KOPT-K1 (cell line): ENCODE measurements around the gene SLC39A9.

Source experiments
- H3K27ac ChIP-seq: fragments of 200-600 bp; sonication (generic); 2 replicates; pipeline ENCODE4 v1.5.1; 2016; ENCODE audit warnings: antibody characterized with exemption, mild to moderate bottlenecking, low read depth, low read length; ENCODE audit not compliant: poor library complexity, severe bottlenecking
- H3K36me3 ChIP-seq: fragments of 200-600 bp; sonication (generic); 2 replicates; pipeline ENCODE4 v1.5.1; 2017; ENCODE audit warnings: antibody characterized with exemption, mild to moderate bottlenecking, low read length, moderate library complexity; ENCODE audit not compliant: insufficient read depth
- H3K9me3 ChIP-seq: fragments of 200-600 bp; sonication (generic); 2 replicates; pipeline ENCODE4 v1.5.1; 2017; ENCODE audit warnings: antibody characterized with exemption, low read length, mild to moderate bottlenecking; ENCODE audit not compliant: insufficient read depth, poor library complexity, severe bottlenecking

Gene SLC39A9, protein sequence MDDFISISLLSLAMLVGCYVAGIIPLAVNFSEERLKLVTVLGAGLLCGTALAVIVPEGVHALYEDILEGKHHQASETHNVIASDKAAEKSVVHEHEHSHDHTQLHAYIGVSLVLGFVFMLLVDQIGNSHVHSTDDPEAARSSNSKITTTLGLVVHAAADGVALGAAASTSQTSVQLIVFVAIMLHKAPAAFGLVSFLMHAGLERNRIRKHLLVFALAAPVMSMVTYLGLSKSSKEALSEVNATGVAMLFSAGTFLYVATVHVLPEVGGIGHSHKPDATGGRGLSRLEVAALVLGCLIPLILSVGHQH

DNA sequence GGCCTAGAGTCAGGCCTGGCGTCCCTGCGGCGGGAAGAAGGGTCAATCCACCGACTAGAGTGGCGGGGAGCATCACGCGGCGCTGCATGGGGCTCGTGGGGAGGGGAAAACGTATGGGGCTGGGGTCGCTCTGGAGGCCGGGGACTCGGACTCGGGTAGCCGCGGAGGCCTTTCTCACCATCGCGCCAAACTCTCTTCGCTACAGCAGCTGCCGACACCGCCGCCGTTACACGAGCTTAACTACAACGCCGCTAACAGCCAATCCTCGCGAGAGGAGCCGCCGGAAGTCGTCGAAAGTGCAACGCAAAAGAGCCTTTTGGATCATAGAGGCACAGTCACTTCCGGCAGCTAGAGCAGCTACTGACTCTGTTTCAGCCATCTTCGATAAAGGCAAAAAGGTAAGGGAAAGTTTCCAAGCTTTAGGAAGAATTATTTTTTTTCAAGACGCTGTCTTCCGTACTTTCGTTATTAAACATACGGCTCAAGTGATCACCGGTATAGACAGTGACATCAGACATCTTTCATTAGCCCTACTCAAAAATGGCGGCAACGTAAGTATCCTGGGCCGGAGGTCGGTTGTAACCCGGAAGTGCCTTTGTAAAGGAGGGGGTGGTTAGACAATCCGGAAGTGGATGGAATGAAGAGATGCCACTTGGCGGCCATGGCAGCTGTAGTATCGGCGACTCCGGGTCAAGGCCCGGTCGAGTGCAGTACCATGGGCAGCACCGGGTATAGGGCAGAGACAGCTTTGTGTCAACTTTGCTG is at the start of gene SLC39A9, which contains the start of gene ERH:
Gene SLC39A9 (plus strand): TSS at position 640 of the 765 bp plus-strand sequence. CDS start 678 bp downstream, outside the sequence.
Gene ERH (minus strand): TSS at position 247 of the 765 bp plus-strand sequence. CDS start 66 bp downstream, at position 181.
- Histone ChIP-seq H3K9me3 (no peaks in the 10 kb centered on the region), H3K27ac (peak within 1 kb of the TSS; percentile 93), H3K36me3 (peaks cover 40% of the 10 kb centered on the region)

- Histone ChIP-seq H3K36me3 (no peaks in the 10 kb centered on the region), H3K27ac (no peak overlapping the region), H3K9me3 (no peaks in the 10 kb centered on the region)
These were observed 49.3 kb upstream of the SLC39A9 start for GRCh38 chr14:69349091-69349777.

- H3K9me3 ChIP-seq: no peaks in the 10 kb centered on the region
- no peak overlapping the region for H3K27ac ChIP-seq
- no peaks in the 10 kb centered on the region for H3K36me3 ChIP-seq
These were observed 47.6 kb upstream of the SLC39A9 start for GRCh38 chr14:69350892-69351291.

DNA sequence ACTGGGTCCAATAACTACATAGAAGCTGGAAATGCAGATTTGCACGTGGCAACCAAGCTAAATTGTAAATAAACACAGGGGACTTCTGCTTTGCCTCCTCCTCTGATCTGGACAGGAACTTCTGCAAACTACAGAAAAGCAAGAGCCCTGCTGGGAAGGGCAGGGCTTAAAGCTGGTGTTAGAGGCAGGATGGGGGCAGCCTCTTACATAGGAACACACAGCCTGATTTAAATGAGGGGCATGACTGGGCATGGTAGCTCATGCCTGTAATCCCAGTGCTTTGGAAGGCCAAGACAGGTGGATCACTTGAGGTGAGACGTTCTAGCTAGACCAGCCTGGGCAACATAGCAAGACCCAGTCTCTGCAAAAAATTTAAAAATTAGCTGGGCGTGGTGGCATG is 47.1 kb upstream of the SLC39A9 start:
- Histone ChIP-seq H3K27ac (no peak overlapping the region), H3K9me3 (no peaks in the 10 kb centered on the region), H3K36me3 (no peaks in the 10 kb centered on the region)

GRCh38 chr14:69351911-69352310 is 46.6 kb upstream of the SLC39A9 start:
- H3K9me3 ChIP-seq: no peaks in the 10 kb centered on the region
- no peaks in the 10 kb centered on the region for H3K36me3 ChIP-seq
- H3K27ac ChIP-seq: no peak overlapping the region

GRCh38 chr14:69353168-69353567 is 45.3 kb upstream of the SLC39A9 start:
- Histone ChIP-seq H3K9me3 (no peaks in the 10 kb centered on the region), H3K36me3 (no peaks in the 10 kb centered on the region), H3K27ac (no peak overlapping the region)

DNA sequence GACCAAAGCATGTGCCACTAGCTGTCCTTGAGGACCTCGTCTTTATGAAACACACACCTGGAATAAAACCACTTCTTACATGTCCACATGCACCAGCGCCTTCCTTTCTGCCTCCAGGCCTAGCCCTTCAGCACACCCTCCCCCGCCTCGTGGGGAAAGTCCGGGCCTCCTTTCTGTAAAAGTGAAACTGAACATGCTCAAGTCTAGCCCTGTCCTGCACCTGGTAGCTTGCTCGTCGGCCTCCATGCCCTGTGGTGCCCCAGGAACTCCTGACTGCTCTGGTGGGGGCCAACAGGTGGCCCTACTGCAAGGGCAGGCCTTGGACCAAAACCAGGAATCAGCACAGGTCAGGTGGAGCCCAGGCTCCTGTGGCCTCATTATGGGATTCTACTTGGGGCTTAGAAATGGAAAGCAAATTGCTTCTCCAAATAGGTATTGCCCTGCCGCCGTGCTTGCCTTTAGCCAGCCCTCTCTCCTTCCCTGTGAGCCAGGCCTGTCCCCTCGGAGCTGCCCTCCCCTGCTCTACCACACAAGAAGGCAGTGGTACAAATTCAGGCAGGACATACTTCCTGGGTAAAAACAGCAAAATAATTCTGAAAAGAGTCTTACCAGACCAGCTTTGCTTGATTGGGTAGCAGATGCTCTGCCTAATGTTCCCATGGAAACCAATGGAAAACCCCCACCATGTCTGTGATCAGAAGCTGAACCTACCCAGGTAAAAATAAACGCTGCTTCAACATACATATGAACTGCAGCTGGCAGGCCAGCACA is 43.9 kb upstream of the SLC39A9 start:
- Histone ChIP-seq H3K36me3 (no peaks in the 10 kb centered on the region), H3K27ac (peak overlapping the region; percentile 59), H3K9me3 (no peaks in the 10 kb centered on the region)

- H3K27ac ChIP-seq: peak overlapping the region; percentile 59
- H3K36me3 ChIP-seq: no peaks in the 10 kb centered on the region
- no peaks in the 10 kb centered on the region for H3K9me3 ChIP-seq
These were observed 43.3 kb upstream of the SLC39A9 start for GRCh38 chr14:69355154-69355597.

DNA sequence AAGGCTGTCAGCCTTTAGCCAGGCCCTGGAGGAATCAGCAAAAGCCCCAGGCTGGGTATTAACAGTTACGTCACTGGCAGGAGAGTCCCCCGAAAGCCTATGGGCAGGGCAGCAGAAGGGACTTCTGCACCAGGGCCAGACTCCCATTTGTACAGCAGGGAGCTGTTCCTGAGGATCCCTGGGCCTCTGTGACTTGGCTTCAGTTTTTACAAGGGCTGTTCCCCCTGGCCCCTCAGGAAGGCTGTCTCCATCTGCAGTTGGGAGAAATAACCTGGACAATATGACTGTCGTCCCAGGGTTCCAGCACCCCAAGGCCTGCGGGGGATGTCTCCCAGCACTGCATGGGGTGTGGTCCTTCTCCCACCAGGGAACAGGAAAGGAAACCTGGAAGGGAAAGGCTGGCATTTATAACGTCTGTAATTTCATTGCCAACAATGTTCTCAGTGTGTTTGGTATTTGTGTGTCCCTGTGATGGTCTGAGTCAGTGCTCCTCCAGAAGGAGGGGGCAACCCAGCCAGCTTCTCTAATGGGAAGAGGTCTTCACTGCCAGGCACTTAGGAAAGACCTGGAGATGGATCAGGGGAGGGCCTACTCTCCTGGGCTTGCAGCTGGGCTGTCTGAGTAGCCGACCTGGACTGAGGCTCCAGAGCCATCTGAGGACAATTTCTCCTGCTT is 42.7 kb upstream of the SLC39A9 start:
- Histone ChIP-seq H3K27ac (no peak overlapping the region), H3K9me3 (no peaks in the 10 kb centered on the region), H3K36me3 (no peaks in the 10 kb centered on the region)

- no peaks in the 10 kb centered on the region for H3K9me3 ChIP-seq
- H3K36me3 ChIP-seq: no peaks in the 10 kb centered on the region
- no peak overlapping the region for H3K27ac ChIP-seq
These were observed 41.5 kb upstream of the SLC39A9 start for GRCh38 chr14:69356903-69357543.

- no peaks in the 10 kb centered on the region for H3K36me3 ChIP-seq
- no peaks in the 10 kb centered on the region for H3K9me3 ChIP-seq
- H3K27ac ChIP-seq: no peak overlapping the region
These were observed 40.8 kb upstream of the SLC39A9 start for GRCh38 chr14:69357544-69358200.

DNA sequence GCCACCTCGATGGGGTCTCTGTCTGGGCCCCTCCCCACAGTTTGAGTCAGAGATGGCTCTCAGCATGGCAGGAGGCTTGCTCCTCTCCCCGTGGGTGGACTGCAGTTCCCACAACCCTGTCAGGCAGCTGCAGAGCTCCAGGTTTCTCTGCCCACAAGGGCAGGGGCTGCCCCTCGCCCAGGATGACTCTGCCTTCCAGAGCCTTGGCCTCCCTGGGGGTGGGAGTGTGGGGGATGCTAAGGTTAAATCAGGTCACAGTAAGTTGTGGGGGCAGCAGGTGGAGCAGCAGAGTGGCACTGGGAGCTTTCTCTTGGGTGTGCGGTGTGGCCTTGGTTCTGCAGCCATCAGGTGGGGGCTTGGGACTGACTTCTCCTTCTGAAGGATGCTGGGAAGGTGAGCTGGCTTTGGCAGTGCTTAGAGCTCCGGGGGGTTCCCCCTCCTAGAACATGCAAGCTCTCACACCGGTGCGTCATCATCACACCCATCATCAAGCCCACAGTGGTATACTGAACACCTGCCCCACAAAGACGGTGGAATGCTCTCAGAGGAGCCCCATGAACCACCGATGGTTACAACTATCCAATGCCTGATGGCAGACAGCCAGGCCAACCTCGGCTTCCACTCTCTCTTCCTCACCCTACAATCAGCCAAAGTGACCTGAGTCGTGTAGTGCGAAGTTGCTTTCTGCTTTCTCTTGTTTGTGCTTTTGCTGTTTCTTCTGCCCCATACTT is 40.1 kb upstream of the SLC39A9 start:
- Histone ChIP-seq H3K36me3 (no peaks in the 10 kb centered on the region), H3K27ac (no peak overlapping the region), H3K9me3 (no peaks in the 10 kb centered on the region)

GRCh38 chr14:69358966-69359365 is 39.5 kb upstream of the SLC39A9 start:
- Histone ChIP-seq H3K27ac (no peak overlapping the region), H3K9me3 (no peaks in the 10 kb centered on the region), H3K36me3 (no peaks in the 10 kb centered on the region)
